Measurements from ENCODE around the gene SGPL1. TPM values are rescaled to one million over a fixed set of nuclear protein-coding genes. Genes with fewer than 3 reads are reported as not detected.

The SGPL1 gene
- total RNA-seq, 6 experiments from 2014 or later: 22.4 to 30.9 (median 26.0) TPM

- H3K27me3 Mint-ChIP-seq (ENCODE audit: insufficient read depth): peaks cover 50% of the 10 kb centered on the region
- no peaks in the 10 kb centered on the region for H3K9me3 Mint-ChIP-seq
- TF ChIP-seq CTCF (IDR thresholded peaks at IDR 0.05): no peak
- H3K36me3 Mint-ChIP-seq (ENCODE audit: low read depth): no peaks in the 10 kb centered on the region
- H3K4me1 Mint-ChIP-seq (ENCODE audit: low read depth): no peaks in the 10 kb centered on the region
- H3K4me3 Mint-ChIP-seq: no peak overlapping the region
- DNase-seq: no peak
- H3K27ac Mint-ChIP-seq: no peak overlapping the region
These were observed 39.9 kb upstream of the SGPL1 start for GRCh38 chr10:70775679-70776454.

- no peaks in the 10 kb centered on the region for H3K36me3 Mint-ChIP-seq (ENCODE audit: low read depth)
- no peaks in the 10 kb centered on the region for H3K4me1 Mint-ChIP-seq (ENCODE audit: low read depth)
- no peaks in the 10 kb centered on the region for H3K9me3 Mint-ChIP-seq
- no peak for DNase-seq
- H3K4me3 Mint-ChIP-seq: no peak overlapping the region
- no peak for TF ChIP-seq CTCF (IDR thresholded peaks at IDR 0.05)
- H3K27ac Mint-ChIP-seq: no peak overlapping the region
- peaks cover 49% of the 10 kb centered on the region for H3K27me3 Mint-ChIP-seq (ENCODE audit: insufficient read depth)
These were observed 39.2 kb upstream of the SGPL1 start for GRCh38 chr10:70776455-70777005.

GRCh38 chr10:70777063-70777875 is 38.5 kb upstream of the SGPL1 start:
- no peaks in the 10 kb centered on the region for H3K36me3 Mint-ChIP-seq (ENCODE audit: low read depth)
- no peaks in the 10 kb centered on the region for H3K4me1 Mint-ChIP-seq (ENCODE audit: low read depth)
- H3K4me3 Mint-ChIP-seq: no peak overlapping the region
- TF ChIP-seq CTCF (IDR thresholded peaks at IDR 0.05): no peak
- no peaks in the 10 kb centered on the region for H3K9me3 Mint-ChIP-seq
- H3K27ac Mint-ChIP-seq: no peak overlapping the region
- no peak for DNase-seq
- H3K27me3 Mint-ChIP-seq (ENCODE audit: insufficient read depth): peaks cover 46% of the 10 kb centered on the region

- H3K4me3 Mint-ChIP-seq: no peak overlapping the region
- H3K4me1 Mint-ChIP-seq (ENCODE audit: low read depth): no peaks in the 10 kb centered on the region
- H3K27me3 Mint-ChIP-seq (ENCODE audit: insufficient read depth): peaks cover 49% of the 10 kb centered on the region
- no peaks in the 10 kb centered on the region for H3K36me3 Mint-ChIP-seq (ENCODE audit: low read depth)
- TF ChIP-seq CTCF (IDR thresholded peaks at IDR 0.05): no peak
- H3K9me3 Mint-ChIP-seq: no peaks in the 10 kb centered on the region
- no peak overlapping the region for H3K27ac Mint-ChIP-seq
- no peak for DNase-seq
These were observed 37.4 kb upstream of the SGPL1 start for GRCh38 chr10:70778267-70778924.

- no peak overlapping the region for H3K27ac Mint-ChIP-seq
- peaks cover 44% of the 10 kb centered on the region for H3K27me3 Mint-ChIP-seq (ENCODE audit: insufficient read depth)
- no peak for TF ChIP-seq CTCF (IDR thresholded peaks at IDR 0.05)
- no peak for DNase-seq
- no peaks in the 10 kb centered on the region for H3K4me1 Mint-ChIP-seq (ENCODE audit: low read depth)
- H3K36me3 Mint-ChIP-seq (ENCODE audit: low read depth): no peaks in the 10 kb centered on the region
- no peaks in the 10 kb centered on the region for H3K9me3 Mint-ChIP-seq
- no peak overlapping the region for H3K4me3 Mint-ChIP-seq
These were observed 36.7 kb upstream of the SGPL1 start for GRCh38 chr10:70779088-70779487.
